ENCODE data around the gene TSPAN6. TPM values are rescaled to one million over a fixed set of nuclear protein-coding genes. Genes with fewer than 3 reads are reported as not detected.

Gene TSPAN6
- total RNA-seq, 3 donors from 2014 or later = 30.9 to 49.5 (median 40.6) TPM

DNA sequence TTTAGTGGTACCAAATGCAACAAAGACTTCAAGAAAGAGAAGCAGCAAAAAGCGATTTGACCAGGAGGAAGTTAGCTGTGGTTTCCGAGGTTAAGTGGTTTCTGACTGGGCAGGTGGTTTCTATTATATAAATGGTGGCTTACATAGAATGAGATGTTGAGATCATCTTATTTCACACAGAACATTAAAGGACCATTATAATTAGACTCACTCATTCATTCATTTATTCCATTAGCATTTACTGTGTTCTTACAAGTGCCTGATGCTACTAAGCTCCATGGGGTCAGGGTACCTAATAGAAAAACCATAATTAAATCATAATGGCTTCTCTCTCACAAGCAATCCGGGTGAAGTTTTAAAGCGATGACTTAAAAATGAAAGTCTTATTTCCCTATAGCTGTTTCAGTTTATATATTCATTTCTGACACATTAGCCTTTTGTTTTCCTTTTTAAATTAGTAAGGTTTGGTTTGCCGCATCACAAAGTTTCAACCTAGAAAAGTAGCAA lies 10.6 kb downstream of the TSPAN6 start:
- Histone ChIP-seq H3K36me3 (no peaks in the 10 kb centered on the region), H3K4me3 (no peak overlapping the region), H3K4me1 (no peaks in the 10 kb centered on the region), H3K27me3 (peaks cover 0 to 9% of the 10 kb centered on the region in 2 donors), H3K9me3 (no peaks in the 10 kb centered on the region), H3K27ac (no peak overlapping the region)
- TF ChIP-seq POLR2AphosphoS5 (IDR thresholded peaks at IDR 0.05) (no peak), POLR2A (IDR thresholded peaks at IDR 0.05) (no peak), CTCF (IDR thresholded peaks at IDR 0.05) (no peak)
- intact Hi-C loops (cut with DNase I; ENCODE audit: low total_unique reads) = no loop called here
- no peak for DNase-seq (ENCODE audit: low spot score in 2 of 2)

- no peaks in the 10 kb centered on the region for H3K9me3 ChIP-seq
- no peak for DNase-seq (ENCODE audit: low spot score in 2 of 2)
These were observed 13.6 kb downstream of the TSPAN6 start for GRCh38 chrX:100623001-100623400.

DNA sequence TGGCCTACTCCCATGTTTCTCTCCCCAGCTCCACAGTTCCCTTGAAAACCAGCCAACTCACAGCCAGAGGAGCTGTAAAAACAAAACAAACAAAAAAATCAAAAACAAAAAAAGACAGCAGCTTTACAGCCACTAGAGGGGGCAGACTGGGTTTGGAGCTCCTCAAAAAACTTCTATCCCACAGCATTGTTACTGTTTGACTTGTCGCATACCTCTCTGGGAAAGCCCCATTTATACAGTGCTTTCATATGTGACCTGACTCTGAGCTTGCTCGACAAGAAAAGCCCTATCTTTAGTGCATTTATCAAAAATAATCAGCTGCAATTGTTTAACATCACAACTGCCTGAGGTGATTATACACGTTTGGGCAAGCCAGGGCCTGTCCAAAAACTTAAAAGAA lies 21.6 kb downstream of the TSPAN6 start:
- Histone ChIP-seq H3K27ac (no peak overlapping the region), H3K36me3 (no peaks in the 10 kb centered on the region), H3K27me3 (peaks cover 0 to 42% of the 10 kb centered on the region in 2 donors), H3K4me1 (no peaks in the 10 kb centered on the region), H3K4me3 (no peak overlapping the region), H3K9me3 (no peaks in the 10 kb centered on the region)
- no peak for DNase-seq (ENCODE audit: low spot score in 2 of 2)
- TF ChIP-seq POLR2AphosphoS5 (IDR thresholded peaks at IDR 0.05) (no peak), CTCF (IDR thresholded peaks at IDR 0.05) (peak in 2 of 3 donors; percentile 9 to 33)
- intact Hi-C loops (cut with DNase I; ENCODE audit: low total_unique reads) = loop anchor here (10.0 kb wide), 1 partner anchor 280 kb away; no protein-coding TSS in a partner anchor

More at GRCh38 chrX:100623001-100623400, 13.6 kb downstream of the TSPAN6 start:
- intact Hi-C loops (cut with DNase I; ENCODE audit: low total_unique reads) = no loop called here
- Histone ChIP-seq H3K36me3 (no peaks in the 10 kb centered on the region), H3K4me1 (no peaks in the 10 kb centered on the region), H3K27ac (no peak overlapping the region), H3K4me3 (no peak overlapping the region), H3K27me3 (peaks cover 0 to 13% of the 10 kb centered on the region in 2 donors)
- TF ChIP-seq POLR2AphosphoS5 (IDR thresholded peaks at IDR 0.05) = no peak
- no peak for TF ChIP-seq CTCF (IDR thresholded peaks at IDR 0.05)
- no peak for TF ChIP-seq POLR2A (IDR thresholded peaks at IDR 0.05)

- Histone ChIP-seq H3K27me3 (peaks cover 0 to 36% of the 10 kb centered on the region in 2 donors), H3K36me3 (no peaks in the 10 kb centered on the region), H3K4me1 (no peaks in the 10 kb centered on the region), H3K4me3 (no peak overlapping the region), H3K9me3 (no peaks in the 10 kb centered on the region), H3K27ac (no peak overlapping the region)
- no peak for DNase-seq (ENCODE audit: low spot score in 2 of 2)
- TF ChIP-seq POLR2A (IDR thresholded peaks at IDR 0.05) (no peak), CTCF (IDR thresholded peaks at IDR 0.05) (no peak), POLR2AphosphoS5 (IDR thresholded peaks at IDR 0.05) (no peak)
- intact Hi-C loops (cut with DNase I; ENCODE audit: low total_unique reads) = loop anchor here (10.0 kb wide), 1 partner anchor 277 kb away; no protein-coding TSS in a partner anchor
These were observed 24.7 kb downstream of the TSPAN6 start for GRCh38 chrX:100611951-100612350.

DNA sequence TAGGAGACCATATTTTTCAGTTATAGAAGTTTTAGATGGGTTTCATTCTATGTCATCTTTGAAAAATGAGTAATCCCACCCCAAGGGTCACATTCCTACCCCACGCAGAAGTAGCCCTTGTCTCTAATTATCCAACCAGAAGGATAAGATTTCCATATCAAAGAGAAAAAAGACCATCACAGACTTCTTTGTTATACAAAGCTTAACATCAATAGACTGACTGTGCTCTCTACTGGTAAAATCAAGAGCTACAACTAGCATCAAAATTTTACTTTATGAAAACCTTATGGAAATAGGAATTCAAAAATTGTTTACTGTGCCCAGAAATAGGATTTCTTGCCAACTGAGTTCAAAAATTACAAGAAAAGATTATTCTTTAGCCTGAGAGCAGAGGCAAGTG lies 27.0 kb downstream of the TSPAN6 start:
- Histone ChIP-seq H3K9me3 (no peaks in the 10 kb centered on the region), H3K27me3 (peaks cover 0 to 51% of the 10 kb centered on the region in 2 donors), H3K36me3 (no peaks in the 10 kb centered on the region), H3K27ac (no peak overlapping the region), H3K4me1 (no peaks in the 10 kb centered on the region), H3K4me3 (no peak overlapping the region)
- TF ChIP-seq POLR2AphosphoS5 (IDR thresholded peaks at IDR 0.05) (no peak), CTCF (IDR thresholded peaks at IDR 0.05) (no peak)
- intact Hi-C loops (cut with DNase I; ENCODE audit: low total_unique reads) = no loop called here
- no peak for DNase-seq (ENCODE audit: low spot score in 2 of 2)
